GM12864 (cell line): ENCODE data around the gene PRELP.

Experiments used
- DNase-seq: peaks from one replicate; pipeline ENCODE4 v3.0.0-alpha.2; 2011; ENCODE audit warnings: low read depth
- H3K4me3 ChIP-seq: 2 replicates; pipeline ENCODE4 v1.5.1; 2011; ENCODE audit warnings: mild to moderate bottlenecking, low read depth, low read length, control low read depth
- CTCF ChIP-seq: IDR thresholded peaks from 2 replicates; pipeline ENCODE4 v1.5.1; 2011; ENCODE audit warnings: low read depth, mild to moderate bottlenecking, moderate library complexity, low read length, control low read depth, inconsistent platforms; ENCODE audit errors: missing control alignments

The PRELP gene

DNA sequence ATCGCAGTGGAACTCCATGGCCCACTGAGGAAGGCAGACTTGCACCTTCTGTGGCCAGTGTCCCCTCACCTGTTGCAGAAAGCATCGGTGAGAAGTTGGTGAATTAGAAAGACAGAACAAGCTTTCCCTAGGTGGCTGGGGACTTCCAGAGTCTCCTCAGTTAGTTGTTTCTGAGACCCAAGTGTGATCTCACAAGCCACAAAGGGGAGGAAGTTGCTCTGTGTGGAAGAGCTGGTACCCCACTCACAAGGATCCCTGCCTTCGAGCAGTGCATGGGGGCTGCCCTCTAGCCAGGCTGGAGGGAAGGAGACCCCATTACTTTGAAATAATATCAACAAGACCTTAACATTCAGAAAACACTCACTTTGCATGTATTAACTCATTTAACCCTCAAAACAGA lies 2.1 kb downstream of the PRELP start:
- DNase-seq, result no peak
- TF ChIP-seq CTCF, result no peak
- H3K4me3 ChIP-seq, result no peak overlapping the region

DNA sequence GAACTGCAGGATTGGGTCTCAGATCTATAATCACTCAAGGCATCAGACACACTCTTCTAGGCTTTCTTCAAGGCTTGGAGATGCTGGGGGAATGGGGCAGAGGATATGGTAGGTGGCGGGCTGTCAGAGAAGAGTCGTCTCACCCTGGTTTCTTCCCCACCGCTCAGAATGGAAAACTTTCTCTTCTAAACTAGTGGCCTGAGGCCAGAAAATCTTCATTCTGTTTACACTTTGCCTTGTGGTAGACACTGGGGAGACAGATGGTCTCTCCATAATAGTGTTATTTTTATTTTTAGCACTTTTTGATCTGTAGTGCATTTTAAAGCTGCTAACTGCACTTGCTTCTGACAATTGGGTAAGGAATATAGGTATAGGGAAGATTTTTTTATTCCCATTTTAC lies 2.6 kb downstream of the PRELP start:
- TF ChIP-seq CTCF, result no peak
- H3K4me3 ChIP-seq, result no peak overlapping the region
- no peak for DNase-seq

DNA sequence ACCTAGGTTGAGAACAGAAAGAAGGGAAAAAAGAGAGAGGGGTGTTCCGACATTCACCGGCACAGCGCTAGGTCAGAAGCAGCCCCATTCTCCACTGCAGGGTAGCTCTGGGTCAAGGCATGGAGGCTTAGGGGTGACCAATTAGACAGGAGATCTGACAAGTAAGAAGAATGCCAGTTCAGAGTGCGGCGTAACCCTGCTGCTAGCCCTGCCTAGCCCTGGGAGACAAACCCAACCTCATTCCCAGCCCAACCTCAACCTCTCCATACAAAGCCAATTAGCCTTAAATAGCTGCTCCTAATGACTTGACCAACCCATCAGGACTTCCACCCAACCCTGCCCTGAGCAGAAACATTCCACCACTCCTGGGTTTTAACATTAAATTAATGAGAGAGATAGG lies 3.4 kb downstream of the PRELP start:
- no peak for TF ChIP-seq CTCF
- H3K4me3 ChIP-seq, result no peak overlapping the region
- DNase-seq, result no peak

DNA sequence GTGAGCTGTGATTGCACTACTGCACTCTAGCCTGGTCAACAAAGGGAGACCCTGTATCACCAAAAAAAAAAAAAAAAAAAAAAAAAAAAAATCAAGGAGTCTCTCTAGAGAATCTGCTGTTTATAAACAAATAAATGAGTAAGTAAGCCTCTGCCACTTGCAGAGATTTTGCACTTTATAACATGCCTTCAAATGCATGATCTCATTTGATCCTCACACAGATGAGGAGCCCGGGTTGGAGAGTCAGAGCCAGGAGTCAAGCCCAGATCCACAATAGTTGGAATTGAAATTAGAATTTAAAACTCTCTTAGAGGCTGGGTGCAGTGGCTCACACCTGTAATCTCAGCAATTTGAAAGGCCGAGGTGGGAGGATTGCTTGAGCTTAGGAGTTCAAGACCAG lies 4.0 kb downstream of the PRELP start:
- TF ChIP-seq CTCF, result no peak
- no peak overlapping the region for H3K4me3 ChIP-seq

GRCh38 chr1:203480084-203480483 lies 4.5 kb downstream of the PRELP start:
- H3K4me3 ChIP-seq, result no peak overlapping the region
- no peak for DNase-seq
- TF ChIP-seq CTCF, result no peak

More for the DNA sequence above, 4.0 kb downstream of the PRELP start:
- no peak for DNase-seq

- H3K4me3 ChIP-seq, result no peak overlapping the region
- TF ChIP-seq CTCF, result no peak
- DNase-seq, result no peak
Measured at GRCh38 chr1:203480525-203481084, 5.0 kb downstream of the PRELP start.

- TF ChIP-seq CTCF, result no peak
- DNase-seq, result no peak
- H3K4me3 ChIP-seq, result no peak overlapping the region
Measured at GRCh38 chr1:203481196-203481595, 5.6 kb downstream of the PRELP start.
